Activated naive CD8-positive, alpha-beta T cell treated with anti-CD3 and anti-CD28 coated beads for 36 hours (primary cell): ENCODE measurements around the gene MCM10. TPM values are rescaled to one million over a fixed set of nuclear protein-coding genes. Genes with fewer than 3 reads are reported as not detected.
"Not testable (repeated sequence)": the region's sequence is repeated elsewhere in the genome, so short reads cannot be mapped to it uniquely, and the experiment has no call there.

ENCODE experiments used
- DNase-seq: peaks from one replicate; pipeline ENCODE4 v3.0.0; 2021
- H3K27ac Mint-ChIP-seq: one replicate; pipeline ENCODE4 v1.8.0; 2022; ENCODE audit warnings: mild to moderate bottlenecking, moderate library complexity, mixed read lengths
- H3K27me3 Mint-ChIP-seq: one replicate; pipeline ENCODE4 v1.8.0; 2022; ENCODE audit warnings: mild to moderate bottlenecking, mixed read lengths
- H3K36me3 Mint-ChIP-seq: one replicate; pipeline ENCODE4 v1.8.0; 2021; ENCODE audit warnings: mild to moderate bottlenecking, mixed read lengths
- H3K4me1 Mint-ChIP-seq: one replicate; pipeline ENCODE4 v1.8.0; 2021; ENCODE audit warnings: mixed read lengths
- H3K4me3 Mint-ChIP-seq: one replicate; pipeline ENCODE4 v1.8.0; 2022; ENCODE audit warnings: mild to moderate bottlenecking, moderate library complexity, mixed read lengths
- H3K9me3 Mint-ChIP-seq: one replicate; pipeline ENCODE4 v1.8.0; 2022; ENCODE audit warnings: mixed read lengths
- total RNA-seq, 2 experiments: library from RNA; stranded (reverse); gene quantifications; one replicate each; pipeline ENCODE4 v1.2.3, GENCODE V29; 2021

MCM10 gene
- total RNA-seq, 2 experiments from 2014 or later = 89.3 to 91.2 TPM

GRCh38 chr10:13222566-13222965 lies 61.2 kb downstream of the MCM10 start:
- H3K9me3 Mint-ChIP-seq = no peaks in the 10 kb centered on the region
- H3K36me3 Mint-ChIP-seq = no peaks in the 10 kb centered on the region
- no peak overlapping the region for H3K4me3 Mint-ChIP-seq
- no peak for DNase-seq
- H3K4me1 Mint-ChIP-seq = no peaks in the 10 kb centered on the region
- no peaks in the 10 kb centered on the region for H3K27me3 Mint-ChIP-seq
- H3K27ac Mint-ChIP-seq = no peak overlapping the region

GRCh38 chr10:13223241-13223640 lies 61.9 kb downstream of the MCM10 start:
- Mint-ChIP-seq H3K4me3 (no peak overlapping the region), H3K27ac (no peak overlapping the region), H3K36me3 (no peaks in the 10 kb centered on the region), H3K4me1 (no peaks in the 10 kb centered on the region), H3K9me3 (no peaks in the 10 kb centered on the region), H3K27me3 (no peaks in the 10 kb centered on the region)
- DNase-seq = no peak

- no peak for DNase-seq
- no peaks in the 10 kb centered on the region for H3K9me3 Mint-ChIP-seq
- H3K27ac Mint-ChIP-seq = no peak overlapping the region
- H3K36me3 Mint-ChIP-seq = no peaks in the 10 kb centered on the region
- H3K4me3 Mint-ChIP-seq = no peak overlapping the region
- H3K4me1 Mint-ChIP-seq = no peaks in the 10 kb centered on the region
- H3K27me3 Mint-ChIP-seq = no peaks in the 10 kb centered on the region
Measured at GRCh38 chr10:13224210-13224995, 63.0 kb downstream of the MCM10 start.

- DNase-seq = no peak
- H3K4me1 Mint-ChIP-seq = no peaks in the 10 kb centered on the region
- no peaks in the 10 kb centered on the region for H3K27me3 Mint-ChIP-seq
- no peak overlapping the region for H3K4me3 Mint-ChIP-seq
- H3K36me3 Mint-ChIP-seq = no peaks in the 10 kb centered on the region
- no peaks in the 10 kb centered on the region for H3K9me3 Mint-ChIP-seq
- H3K27ac Mint-ChIP-seq = no peak overlapping the region
Measured at GRCh38 chr10:13225601-13226000, 64.2 kb downstream of the MCM10 start.

GRCh38 chr10:13227031-13227430 lies 65.7 kb downstream of the MCM10 start:
- Mint-ChIP-seq H3K9me3 (no peaks in the 10 kb centered on the region), H3K27ac (no peak overlapping the region)

GRCh38 chr10:13231190-13231589 lies 69.8 kb downstream of the MCM10 start:
- no peak for DNase-seq
- H3K4me3 Mint-ChIP-seq = no peak overlapping the region
- no peaks in the 10 kb centered on the region for H3K9me3 Mint-ChIP-seq

More at GRCh38 chr10:13227031-13227430, 65.7 kb downstream of the MCM10 start:
- no peaks in the 10 kb centered on the region for H3K36me3 Mint-ChIP-seq
- DNase-seq = no peak
- no peak overlapping the region for H3K4me3 Mint-ChIP-seq
- H3K4me1 Mint-ChIP-seq = no peaks in the 10 kb centered on the region
- no peaks in the 10 kb centered on the region for H3K27me3 Mint-ChIP-seq

GRCh38 chr10:13231808-13232207 lies 70.5 kb downstream of the MCM10 start:
- no peak for DNase-seq
- Mint-ChIP-seq H3K27ac (no peak overlapping the region), H3K27me3 (no peaks in the 10 kb centered on the region), H3K9me3 (no peaks in the 10 kb centered on the region), H3K4me1 (no peaks in the 10 kb centered on the region), H3K4me3 (no peak overlapping the region), H3K36me3 (no peaks in the 10 kb centered on the region)

More at GRCh38 chr10:13231190-13231589, 69.8 kb downstream of the MCM10 start:
- H3K27ac Mint-ChIP-seq = no peak overlapping the region
- H3K27me3 Mint-ChIP-seq = no peaks in the 10 kb centered on the region
- H3K36me3 Mint-ChIP-seq = no peaks in the 10 kb centered on the region
- no peaks in the 10 kb centered on the region for H3K4me1 Mint-ChIP-seq

- H3K9me3 Mint-ChIP-seq = no peaks in the 10 kb centered on the region
Measured at GRCh38 chr10:13233358-13233757, 72.0 kb downstream of the MCM10 start.

GRCh38 chr10:13234172-13234571 lies 72.8 kb downstream of the MCM10 start, which contains the start of gene UCMA:
Gene UCMA, minus strand, starts transcription at chr10:13234374. Its CDS starts 116 bp downstream, at chr10:13234258.
- no peak within 1 kb of the TSS for H3K27ac Mint-ChIP-seq
- no peaks in the 10 kb centered on the region for H3K4me1 Mint-ChIP-seq
- H3K4me3 Mint-ChIP-seq = no peak within 1 kb of the TSS

More at GRCh38 chr10:13233358-13233757, 72.0 kb downstream of the MCM10 start:
- no peak for DNase-seq
- Mint-ChIP-seq H3K27ac (no peak overlapping the region), H3K27me3 (no peaks in the 10 kb centered on the region), H3K36me3 (no peaks in the 10 kb centered on the region), H3K4me1 (no peaks in the 10 kb centered on the region), H3K4me3 (no peak overlapping the region)

GRCh38 chr10:13234736-13235135 lies 73.4 kb downstream of the MCM10 start:
- not testable (repeated sequence) for H3K9me3 Mint-ChIP-seq, H3K4me1 Mint-ChIP-seq, H3K36me3 Mint-ChIP-seq, H3K4me3 Mint-ChIP-seq, H3K27me3 Mint-ChIP-seq, H3K27ac Mint-ChIP-seq, DNase-seq

More at GRCh38 chr10:13234172-13234571, 72.8 kb downstream of the MCM10 start, which contains the start of gene UCMA:
- no peaks in the 10 kb centered on the region for H3K27me3 Mint-ChIP-seq
- H3K36me3 Mint-ChIP-seq = no peaks in the 10 kb centered on the region
- DNase-seq = no peak
- no peaks in the 10 kb centered on the region for H3K9me3 Mint-ChIP-seq

- Mint-ChIP-seq H3K4me1 (no peaks in the 10 kb centered on the region), H3K9me3 (no peaks in the 10 kb centered on the region), H3K36me3 (no peaks in the 10 kb centered on the region), H3K27me3 (no peaks in the 10 kb centered on the region), H3K4me3 (no peak overlapping the region), H3K27ac (no peak overlapping the region)
- no peak for DNase-seq
Measured at GRCh38 chr10:13236638-13237037, 75.3 kb downstream of the MCM10 start.

- no peaks in the 10 kb centered on the region for H3K36me3 Mint-ChIP-seq
- H3K4me3 Mint-ChIP-seq = no peak overlapping the region
- DNase-seq = no peak
- H3K27me3 Mint-ChIP-seq = no peaks in the 10 kb centered on the region
- H3K27ac Mint-ChIP-seq = no peak overlapping the region
- no peaks in the 10 kb centered on the region for H3K9me3 Mint-ChIP-seq
- no peaks in the 10 kb centered on the region for H3K4me1 Mint-ChIP-seq
Measured at GRCh38 chr10:13238271-13239077, 77.1 kb downstream of the MCM10 start.

- H3K9me3 Mint-ChIP-seq = no peaks in the 10 kb centered on the region
- H3K4me3 Mint-ChIP-seq = no peak overlapping the region
- H3K27ac Mint-ChIP-seq = no peak overlapping the region
- H3K27me3 Mint-ChIP-seq = no peaks in the 10 kb centered on the region
- DNase-seq = no peak
- no peaks in the 10 kb centered on the region for H3K4me1 Mint-ChIP-seq
- H3K36me3 Mint-ChIP-seq = no peaks in the 10 kb centered on the region
Measured at GRCh38 chr10:13239923-13240322, 78.6 kb downstream of the MCM10 start.

GRCh38 chr10:13241613-13242012 lies 80.3 kb downstream of the MCM10 start:
- Mint-ChIP-seq H3K4me1 (no peaks in the 10 kb centered on the region), H3K27me3 (no peaks in the 10 kb centered on the region), H3K36me3 (no peaks in the 10 kb centered on the region), H3K4me3 (no peak overlapping the region), H3K9me3 (no peaks in the 10 kb centered on the region), H3K27ac (no peak overlapping the region)
- DNase-seq = no peak

- H3K27me3 Mint-ChIP-seq, H3K4me1 Mint-ChIP-seq, H3K27ac Mint-ChIP-seq, H3K4me3 Mint-ChIP-seq, H3K9me3 Mint-ChIP-seq, DNase-seq, H3K36me3 Mint-ChIP-seq: not testable (repeated sequence)
Measured at GRCh38 chr10:13242260-13242659, 80.9 kb downstream of the MCM10 start.
